ENCODE measurements around the gene TRIM46. TPM values are rescaled to one million over a fixed set of nuclear protein-coding genes. Genes with fewer than 3 reads are reported as not detected.

The TRIM46 gene
- total and polyA plus RNA-seq, 9 of the 15 experiments (the other 6 are each of a cell fraction or from before 2014, with no cell fraction given), result 0.05 to 0.60 (median 0.16) TPM; not detected in 3

DNA sequence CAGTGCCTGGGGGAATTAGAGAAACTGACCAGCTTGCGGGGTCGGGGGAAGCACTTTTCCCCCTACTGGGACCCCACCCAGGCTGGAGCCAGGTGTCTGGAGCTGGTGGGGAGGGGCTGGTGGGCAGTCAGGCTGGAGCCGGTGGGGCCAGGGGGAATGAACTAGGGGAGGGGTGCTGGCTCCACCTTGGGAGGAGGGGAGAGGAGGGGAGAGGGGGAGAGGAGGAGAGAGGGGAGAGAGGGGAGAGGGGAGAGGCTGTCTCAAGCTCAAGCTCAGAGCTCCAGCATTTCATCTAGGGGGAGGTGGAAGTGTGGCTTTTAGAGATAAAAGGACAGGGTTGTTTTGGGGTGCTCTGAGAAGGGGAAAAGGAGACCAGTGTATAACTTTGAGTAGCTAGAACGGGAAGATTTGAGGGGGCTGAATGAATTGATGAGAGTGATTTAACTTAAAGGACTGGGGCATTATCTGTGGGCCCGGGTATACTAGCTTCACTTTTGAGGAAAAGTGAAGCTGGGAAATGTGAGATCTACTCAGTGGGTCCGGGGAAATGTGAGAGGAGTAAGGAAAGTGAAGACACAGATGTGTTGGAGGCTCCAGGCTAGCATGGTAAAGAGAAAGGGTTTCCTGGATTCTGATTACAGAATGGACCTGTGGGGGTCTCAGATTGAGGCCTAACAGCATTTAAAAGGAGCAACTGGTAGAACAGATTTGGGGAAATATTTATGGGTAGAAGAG is 43.2 kb upstream of the TRIM46 start (continued):
- TF ChIP-seq MAZ (CRISPR knock-in tag; conservative IDR thresholded peaks at IDR 0.05 in 1 of 2, IDR thresholded peaks at IDR 0.05 in 1 of 2) (no peak), ESRRA (IDR thresholded peaks at IDR 0.05; ENCODE audit: borderline replicate concordance, low read depth) (no peak), MTA2 (IDR thresholded peaks at IDR 0.05; ENCODE audit: low read depth) (no peak), TCF3 (CRISPR knock-in tag; IDR thresholded peaks at IDR 0.05) (0 out of 2 replicates have a peak, but pooled peaks have one; percentile 14), CBFA2T3 (IDR thresholded peaks at IDR 0.05) (peak; percentile 45), TCF7L2 (IDR thresholded peaks at IDR 0.05; ENCODE audit: low read depth, low read length) (no peak), SUPT5H (IDR thresholded peaks at IDR 0.05) (no peak), MTA3 (IDR thresholded peaks at IDR 0.05; ENCODE audit: borderline replicate concordance) (0 out of 2 replicates have a peak, but pooled peaks have one; percentile 10), KAT8 (IDR thresholded peaks at IDR 0.05; ENCODE audit: low read depth) (no peak), ZNF584 (CRISPR knock-in tag; IDR thresholded peaks at IDR 0.05; ENCODE audit: low read depth) (no peak), SRSF9 (IDR thresholded peaks at IDR 0.05; ENCODE audit: borderline replicate concordance, low read depth, low read length) (no peak), RFX5 (IDR thresholded peaks at IDR 0.05; ENCODE audit: low read depth, low read length) (no peak), KDM2B (CRISPR knock-in tag; IDR thresholded peaks at IDR 0.05) (no peak), HIVEP1 (CRISPR knock-in tag; IDR thresholded peaks at IDR 0.05) (no peak)
- TF ChIP-seq, protein P1, sequence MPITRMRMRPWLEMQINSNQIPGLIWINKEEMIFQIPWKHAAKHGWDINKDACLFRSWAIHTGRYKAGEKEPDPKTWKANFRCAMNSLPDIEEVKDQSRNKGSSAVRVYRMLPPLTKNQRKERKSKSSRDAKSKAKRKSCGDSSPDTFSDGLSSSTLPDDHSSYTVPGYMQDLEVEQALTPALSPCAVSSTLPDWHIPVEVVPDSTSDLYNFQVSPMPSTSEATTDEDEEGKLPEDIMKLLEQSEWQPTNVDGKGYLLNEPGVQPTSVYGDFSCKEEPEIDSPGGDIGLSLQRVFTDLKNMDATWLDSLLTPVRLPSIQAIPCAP (CRISPR knock-in tag; IDR thresholded peaks at IDR 0.05; ENCODE audit: borderline replicate concordance), result no peak
- TF ChIP-seq, protein P2, sequence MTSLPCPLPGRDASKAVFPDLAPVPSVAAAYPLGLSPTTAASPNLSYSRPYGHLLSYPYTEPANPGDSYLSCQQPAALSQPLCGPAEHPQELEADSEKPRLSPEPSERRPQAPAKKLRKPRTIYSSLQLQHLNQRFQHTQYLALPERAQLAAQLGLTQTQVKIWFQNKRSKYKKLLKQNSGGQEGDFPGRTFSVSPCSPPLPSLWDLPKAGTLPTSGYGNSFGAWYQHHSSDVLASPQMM (CRISPR knock-in tag; IDR thresholded peaks at IDR 0.05), result no peak
- TF ChIP-seq, protein P3, sequence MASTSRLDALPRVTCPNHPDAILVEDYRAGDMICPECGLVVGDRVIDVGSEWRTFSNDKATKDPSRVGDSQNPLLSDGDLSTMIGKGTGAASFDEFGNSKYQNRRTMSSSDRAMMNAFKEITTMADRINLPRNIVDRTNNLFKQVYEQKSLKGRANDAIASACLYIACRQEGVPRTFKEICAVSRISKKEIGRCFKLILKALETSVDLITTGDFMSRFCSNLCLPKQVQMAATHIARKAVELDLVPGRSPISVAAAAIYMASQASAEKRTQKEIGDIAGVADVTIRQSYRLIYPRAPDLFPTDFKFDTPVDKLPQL (IDR thresholded peaks at IDR 0.05; ENCODE audit: extremely low read depth, insufficient read length), result no peak
- TF ChIP-seq, protein P4, sequence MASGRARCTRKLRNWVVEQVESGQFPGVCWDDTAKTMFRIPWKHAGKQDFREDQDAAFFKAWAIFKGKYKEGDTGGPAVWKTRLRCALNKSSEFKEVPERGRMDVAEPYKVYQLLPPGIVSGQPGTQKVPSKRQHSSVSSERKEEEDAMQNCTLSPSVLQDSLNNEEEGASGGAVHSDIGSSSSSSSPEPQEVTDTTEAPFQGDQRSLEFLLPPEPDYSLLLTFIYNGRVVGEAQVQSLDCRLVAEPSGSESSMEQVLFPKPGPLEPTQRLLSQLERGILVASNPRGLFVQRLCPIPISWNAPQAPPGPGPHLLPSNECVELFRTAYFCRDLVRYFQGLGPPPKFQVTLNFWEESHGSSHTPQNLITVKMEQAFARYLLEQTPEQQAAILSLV (tag; IDR thresholded peaks at IDR 0.05), result no peak
- TF ChIP-seq, protein P5, sequence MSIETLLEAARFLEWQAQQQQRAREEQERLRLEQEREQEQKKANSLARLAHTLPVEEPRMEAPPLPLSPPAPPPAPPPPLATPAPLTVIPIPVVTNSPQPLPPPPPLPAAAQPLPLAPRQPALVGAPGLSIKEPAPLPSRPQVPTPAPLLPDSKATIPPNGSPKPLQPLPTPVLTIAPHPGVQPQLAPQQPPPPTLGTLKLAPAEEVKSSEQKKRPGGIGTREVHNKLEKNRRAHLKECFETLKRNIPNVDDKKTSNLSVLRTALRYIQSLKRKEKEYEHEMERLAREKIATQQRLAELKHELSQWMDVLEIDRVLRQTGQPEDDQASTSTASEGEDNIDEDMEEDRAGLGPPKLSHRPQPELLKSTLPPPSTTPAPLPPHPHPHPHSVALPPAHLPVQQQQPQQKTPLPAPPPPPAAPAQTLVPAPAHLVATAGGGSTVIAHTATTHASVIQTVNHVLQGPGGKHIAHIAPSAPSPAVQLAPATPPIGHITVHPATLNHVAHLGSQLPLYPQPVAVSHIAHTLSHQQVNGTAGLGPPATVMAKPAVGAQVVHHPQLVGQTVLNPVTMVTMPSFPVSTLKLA (conservative IDR thresholded peaks at IDR 0.05), result no peak
- TF ChIP-seq, protein P6, sequence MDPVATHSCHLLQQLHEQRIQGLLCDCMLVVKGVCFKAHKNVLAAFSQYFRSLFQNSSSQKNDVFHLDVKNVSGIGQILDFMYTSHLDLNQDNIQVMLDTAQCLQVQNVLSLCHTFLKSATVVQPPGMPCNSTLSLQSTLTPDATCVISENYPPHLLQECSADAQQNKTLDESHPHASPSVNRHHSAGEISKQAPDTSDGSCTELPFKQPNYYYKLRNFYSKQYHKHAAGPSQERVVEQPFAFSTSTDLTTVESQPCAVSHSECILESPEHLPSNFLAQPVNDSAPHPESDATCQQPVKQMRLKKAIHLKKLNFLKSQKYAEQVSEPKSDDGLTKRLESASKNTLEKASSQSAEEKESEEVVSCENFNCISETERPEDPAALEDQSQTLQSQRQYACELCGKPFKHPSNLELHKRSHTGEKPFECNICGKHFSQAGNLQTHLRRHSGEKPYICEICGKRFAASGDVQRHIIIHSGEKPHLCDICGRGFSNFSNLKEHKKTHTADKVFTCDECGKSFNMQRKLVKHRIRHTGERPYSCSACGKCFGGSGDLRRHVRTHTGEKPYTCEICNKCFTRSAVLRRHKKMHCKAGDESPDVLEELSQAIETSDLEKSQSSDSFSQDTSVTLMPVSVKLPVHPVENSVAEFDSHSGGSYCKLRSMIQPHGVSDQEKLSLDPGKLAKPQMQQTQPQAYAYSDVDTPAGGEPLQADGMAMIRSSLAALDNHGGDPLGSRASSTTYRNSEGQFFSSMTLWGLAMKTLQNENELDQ (CRISPR knock-in tag; IDR thresholded peaks at IDR 0.05; ENCODE audit: borderline replicate concordance), result no peak
